ENCODE data around the gene RAPGEF4.

The RAPGEF4 gene

DNA sequence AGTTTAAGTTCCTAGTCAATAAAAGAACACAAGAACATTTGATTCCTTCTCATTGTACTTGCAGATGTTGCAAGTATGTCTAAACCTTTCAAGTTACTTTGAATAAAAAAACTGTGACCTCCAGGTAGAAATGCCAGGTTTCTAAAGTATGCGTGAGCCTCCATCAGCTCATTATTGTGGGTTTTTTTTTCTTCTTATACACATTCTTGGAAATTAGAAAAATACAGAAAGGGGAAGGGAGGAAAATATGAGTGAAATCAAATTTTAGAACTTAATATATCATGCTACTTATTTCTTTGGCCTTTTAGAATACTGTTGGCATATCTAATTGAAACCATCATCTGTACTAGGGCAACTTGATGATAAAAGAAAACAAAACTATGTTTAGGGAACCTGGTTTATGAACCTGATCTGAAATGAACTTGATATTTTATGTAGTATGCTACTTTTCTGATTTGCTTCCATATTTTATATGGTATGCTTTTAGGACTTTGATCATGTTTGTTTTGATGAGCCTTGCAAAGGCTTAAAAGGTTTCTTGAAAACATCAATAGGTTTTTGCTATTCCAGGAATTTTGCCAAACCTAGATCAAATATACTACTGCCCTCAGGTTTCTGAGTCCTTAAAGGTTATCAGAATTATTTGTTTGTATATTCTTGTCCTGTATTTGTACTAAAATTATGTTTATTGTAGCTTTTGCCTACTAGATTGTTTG lies 209.3 kb downstream of the RAPGEF4 start:
- DNase-seq, result no peak

DNA sequence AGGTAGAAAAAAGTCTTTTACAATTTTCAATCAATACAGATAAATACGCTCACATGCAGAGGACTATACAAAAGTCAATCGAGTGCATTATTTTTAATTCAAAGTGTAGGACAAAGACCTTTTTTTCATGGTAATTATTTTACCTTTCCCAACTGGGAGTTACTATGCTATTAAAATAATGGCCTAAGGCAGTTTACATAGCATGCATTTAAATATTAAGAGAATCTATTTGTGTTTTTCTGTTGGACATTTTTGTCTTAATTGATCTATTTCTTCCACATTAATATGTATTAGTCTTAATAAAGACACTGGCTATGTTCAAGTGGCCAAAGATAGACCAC lies 209.8 kb downstream of the RAPGEF4 start:
- DNase-seq, result no peak

DNA sequence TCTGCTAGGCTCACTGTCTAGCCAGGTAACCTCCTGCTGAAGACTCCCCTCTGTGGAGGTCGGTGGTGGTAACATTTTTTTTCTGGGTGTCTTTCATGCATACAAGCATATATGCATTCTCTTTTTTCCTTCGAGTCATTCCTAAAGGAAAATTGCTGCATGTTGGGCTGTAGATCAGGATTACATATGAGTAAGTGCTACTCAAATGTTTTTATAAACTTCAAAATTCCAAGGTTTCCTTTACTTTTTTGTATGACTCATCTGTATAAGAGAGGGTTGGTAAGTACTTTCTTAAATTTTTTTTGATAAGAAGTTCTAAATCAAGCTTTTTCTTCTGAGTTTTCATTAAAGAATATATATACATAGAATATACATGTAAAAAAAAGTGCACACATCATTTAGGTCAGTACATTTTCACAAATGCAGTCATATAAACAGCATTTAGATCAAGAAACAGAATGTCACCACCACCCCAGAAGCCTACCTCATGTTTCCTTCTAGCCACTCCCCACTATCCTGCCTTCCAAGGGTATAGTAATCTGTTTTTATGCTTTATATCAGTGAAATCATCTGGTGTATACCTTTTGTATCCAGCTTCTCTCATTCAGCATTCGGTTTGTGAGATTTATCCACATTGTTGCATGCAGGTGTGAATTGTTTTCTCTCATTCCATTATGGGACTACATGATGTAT lies 212.0 kb downstream of the RAPGEF4 start:
- DNase-seq, result no peak

DNA sequence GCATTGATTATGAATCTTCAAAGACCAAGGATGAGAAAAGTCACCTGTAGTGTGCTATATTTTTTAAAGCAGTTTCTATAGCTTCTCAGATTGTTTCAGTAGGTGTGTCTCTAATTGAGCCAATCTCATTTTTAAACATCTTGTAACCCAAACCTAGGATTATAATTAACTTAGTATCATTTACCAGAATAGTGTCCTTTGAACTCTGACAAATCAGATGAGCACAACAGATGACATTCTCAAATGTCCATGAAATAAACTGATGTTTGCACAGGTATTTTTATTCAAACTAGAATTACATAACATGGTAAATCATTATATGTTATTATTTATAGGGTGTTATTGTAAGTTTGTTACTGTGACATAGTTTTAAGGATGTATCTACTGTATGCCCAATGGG lies 213.9 kb downstream of the RAPGEF4 start:
- DNase-seq, result no peak

DNA sequence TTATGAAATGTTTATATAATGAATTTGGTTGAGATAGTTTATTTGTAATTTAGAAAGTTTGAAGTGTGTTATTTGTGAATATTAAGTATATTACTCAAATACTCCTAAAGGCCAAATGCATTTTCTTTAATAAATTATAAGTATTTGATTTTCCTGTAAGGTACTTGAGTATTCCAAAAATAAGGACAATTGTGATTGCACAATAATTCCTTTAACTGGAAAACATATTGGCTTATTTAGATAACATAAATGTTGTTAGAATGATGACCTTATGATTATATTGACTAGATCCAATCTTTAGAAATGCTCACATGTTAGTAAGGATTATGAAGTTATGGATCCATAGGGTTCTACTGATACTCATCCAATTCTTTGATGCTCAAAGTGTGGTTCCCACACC lies 214.9 kb downstream of the RAPGEF4 start:
- DNase-seq, result no peak

DNA sequence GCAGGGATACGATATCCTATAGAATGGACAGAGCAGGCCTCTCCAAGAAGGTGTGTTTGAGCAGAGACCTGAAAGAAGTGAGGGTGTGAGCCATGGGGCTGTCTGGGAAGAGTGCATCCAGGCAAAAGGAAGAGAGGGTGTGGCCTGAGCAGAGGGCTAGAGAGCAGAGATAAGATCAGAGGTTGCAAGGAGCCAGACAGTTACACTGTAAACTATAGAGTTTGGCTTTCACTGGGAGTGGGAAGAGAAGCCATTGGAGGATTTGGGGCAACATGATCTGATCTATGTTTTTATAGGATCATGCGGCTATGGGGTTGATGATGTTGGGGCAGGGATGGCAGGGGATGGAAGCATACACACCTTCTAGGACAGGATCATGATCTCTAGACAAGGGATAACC lies 215.9 kb downstream of the RAPGEF4 start:
- no peak for DNase-seq

DNA sequence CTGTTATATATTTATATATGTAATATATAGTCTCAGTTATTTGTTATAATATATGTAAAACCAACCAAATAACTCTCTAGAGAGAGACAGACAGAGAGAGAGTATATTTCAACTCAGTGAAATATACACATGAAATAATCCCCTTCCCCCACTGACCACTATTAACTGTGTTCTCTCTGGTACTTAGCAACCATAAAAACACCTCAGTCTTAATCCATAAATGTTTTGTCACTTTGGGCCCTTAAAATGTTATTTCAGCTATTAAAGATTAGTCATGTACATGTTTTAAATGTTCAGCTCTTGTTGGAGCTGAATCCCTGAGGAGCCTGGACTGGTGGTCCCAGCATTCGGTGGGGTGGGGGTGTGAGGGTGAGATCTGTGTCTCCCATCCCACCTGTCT lies 217.8 kb downstream of the RAPGEF4 start:
- no peak for DNase-seq

DNA sequence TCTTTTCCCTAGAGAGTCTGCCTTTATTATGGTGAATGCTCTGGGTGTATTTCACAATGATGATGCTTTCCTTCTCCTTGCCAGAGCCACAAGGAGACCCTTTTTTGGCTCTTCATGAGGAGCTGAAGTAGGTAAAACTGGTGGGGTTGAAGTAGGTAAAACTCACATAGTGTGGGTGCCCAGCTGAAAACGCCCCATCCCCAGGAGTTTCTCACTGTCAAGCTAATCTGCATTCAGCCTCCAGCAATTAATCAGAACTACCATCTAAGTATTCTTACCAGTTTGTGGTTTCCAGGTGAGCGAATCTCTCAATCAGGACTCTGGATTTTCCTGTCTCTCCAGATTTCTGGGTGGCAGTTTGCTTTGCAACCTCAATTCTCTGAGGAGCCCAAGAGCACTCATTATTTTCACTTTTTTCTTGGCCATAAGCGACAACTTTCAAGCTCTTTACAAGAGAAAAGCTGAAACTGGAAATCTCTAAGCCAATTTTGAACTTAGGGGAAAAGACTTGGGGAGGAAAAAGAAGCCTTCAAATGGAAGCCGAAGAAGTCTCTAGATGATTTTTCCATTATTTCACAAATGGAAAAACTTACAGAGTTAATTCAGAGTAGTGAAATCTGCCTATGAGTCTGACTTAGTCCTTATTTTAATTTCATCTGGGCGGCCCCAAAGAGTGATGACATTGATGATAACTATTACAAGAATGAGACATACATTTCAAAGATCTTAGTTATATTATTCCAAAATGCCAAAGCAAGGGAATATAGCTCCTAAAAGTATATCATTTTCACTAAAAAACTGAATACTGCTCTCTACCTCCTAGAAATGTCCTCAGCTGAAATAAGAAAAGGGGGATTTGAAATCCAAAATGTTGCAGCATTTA lies 218.6 kb downstream of the RAPGEF4 start:
- no peak for DNase-seq

DNA sequence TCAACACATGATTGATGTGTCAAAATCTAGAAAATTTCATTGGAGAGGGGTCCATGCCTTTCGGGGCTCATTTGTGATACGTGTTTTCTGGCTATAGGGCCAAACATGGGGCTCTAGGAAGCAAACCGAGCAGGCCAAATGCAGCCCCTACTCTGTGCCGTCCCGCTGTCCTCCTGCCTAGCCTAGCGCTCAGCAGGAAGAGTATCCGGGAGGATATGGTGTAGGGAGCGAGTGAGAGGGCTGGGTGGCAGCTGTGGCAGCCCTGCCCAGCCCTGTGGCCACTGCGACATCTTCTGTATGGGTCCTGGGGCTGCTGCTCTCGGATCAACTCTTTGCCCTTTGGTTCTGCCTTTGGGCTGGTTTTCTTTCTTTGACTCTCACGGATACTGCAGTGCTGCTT lies 219.9 kb downstream of the RAPGEF4 start:
- DNase-seq, result no peak

DNA sequence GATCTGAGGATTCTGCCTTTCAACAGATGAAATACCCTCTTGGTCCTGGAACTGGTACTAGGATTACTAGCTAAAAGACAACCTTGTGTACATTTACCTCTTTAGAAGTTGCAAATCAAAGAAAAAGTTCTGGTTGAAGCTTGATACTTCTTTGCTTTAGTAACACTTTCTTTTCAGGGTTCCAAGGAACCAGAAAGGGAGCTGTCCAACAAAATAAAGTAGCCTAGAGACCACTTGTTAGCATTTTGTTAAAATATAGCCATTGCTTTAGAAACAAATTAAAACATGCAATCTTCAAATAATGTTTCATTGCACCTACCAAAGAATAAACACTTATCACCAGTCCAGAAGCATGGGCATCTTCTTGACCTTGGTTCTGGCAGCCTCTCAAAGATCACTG lies 222.1 kb downstream of the RAPGEF4 start:
- DNase-seq, result no peak

DNA sequence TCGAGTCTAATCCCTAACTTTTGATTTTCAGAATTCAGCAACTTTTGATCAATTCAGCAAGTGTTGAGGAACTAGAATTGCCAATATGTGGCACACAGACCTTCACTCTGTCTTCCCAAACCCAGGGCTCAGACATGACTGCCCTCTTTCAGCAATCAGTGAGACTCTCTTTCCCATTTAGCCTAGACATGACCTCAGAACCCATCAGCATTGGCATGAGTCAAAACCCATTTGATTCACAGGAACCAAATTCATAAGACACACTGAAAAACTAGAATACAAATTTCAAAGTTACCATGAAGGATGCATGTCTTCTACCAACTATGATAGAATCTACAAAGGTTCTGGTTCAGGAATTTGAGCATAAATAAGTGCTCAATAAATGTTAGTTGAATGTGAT lies 226.4 kb downstream of the RAPGEF4 start:
- no peak for DNase-seq

DNA sequence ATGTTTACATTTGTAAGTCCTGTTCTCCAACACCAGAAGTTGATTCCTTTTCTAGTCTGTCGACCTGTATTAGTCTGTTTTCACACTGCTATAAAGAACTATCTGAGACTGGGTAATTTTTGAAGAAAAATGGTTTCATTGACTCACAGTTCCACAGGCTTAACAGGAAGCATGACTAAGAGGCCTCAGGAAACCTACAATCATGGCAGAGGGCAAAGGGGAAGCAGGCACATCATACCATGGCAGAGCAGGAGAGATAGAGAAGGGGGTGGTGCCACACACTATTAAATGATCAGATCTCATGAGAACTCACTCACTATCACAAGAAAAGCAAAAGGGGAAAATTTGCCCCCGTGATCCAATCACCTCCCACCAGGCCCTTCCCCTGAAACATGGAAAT lies 227.2 kb downstream of the RAPGEF4 start:
- DNase-seq, result no peak

DNA sequence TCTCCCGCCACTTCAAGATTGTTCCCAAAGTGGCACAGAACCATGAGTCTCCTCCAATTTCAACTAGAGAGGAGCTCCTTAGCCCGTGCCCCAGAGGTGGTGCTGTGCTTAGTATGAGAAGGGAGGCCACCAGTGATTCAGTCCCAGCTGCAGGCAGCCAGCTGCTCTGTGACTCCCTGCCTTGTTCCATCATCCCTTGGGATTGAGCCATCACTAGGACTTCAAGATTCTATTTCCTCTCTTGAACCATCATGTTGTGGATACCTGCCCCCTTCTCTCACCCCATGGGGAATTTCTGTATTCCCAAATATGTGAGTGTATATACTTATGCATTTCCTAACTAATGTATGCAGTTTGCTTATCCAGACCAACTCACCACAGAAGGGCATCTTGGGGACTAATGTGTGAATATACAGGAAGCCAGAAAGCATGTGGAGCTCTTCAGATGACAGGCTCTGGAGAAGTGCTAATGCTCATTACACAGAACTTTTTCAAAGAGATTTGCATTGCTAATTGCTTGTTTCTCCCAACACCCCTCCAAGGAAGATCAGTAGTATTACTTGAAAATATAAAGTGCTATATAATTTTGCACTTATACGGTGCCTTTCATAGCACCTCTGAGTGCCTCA lies 229.0 kb downstream of the RAPGEF4 start:
- no peak for DNase-seq

DNA sequence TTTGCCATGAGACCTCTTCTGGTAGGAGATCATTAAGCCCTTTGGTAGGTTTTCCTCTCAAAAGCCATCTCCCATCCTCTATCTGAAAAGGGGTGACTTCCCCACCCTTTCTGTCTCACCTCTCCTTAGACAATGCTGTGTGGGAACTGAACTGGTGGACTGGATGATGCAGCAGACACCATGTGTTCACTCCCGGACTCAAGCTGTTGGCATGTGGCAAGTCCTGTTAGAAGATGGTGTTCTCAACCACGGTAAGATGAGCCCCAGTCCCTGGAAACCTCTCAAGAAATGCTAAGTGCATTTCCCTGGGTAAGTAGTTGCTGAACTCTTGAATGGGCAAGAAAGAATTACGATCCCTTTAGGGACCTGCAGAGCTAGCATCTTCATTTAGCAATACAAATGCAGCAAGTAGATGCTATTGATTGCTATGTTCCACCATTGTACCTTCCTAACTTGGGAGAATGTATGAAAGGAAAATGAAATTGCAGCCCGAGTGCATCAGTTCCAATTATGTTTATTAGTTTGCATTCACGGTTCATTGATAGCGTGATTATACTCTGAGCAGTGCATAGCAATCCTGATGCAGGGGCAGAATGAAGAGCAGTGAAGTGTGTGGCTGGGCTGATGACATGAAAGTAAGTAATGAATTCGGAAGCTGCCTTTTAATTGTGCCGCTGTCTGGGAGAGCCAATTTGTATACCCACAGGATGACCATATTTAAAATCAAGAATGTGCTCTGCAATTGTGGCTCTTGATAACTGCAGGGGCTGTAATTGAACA lies 230.0 kb downstream of the RAPGEF4 start:
- no peak for DNase-seq

DNA sequence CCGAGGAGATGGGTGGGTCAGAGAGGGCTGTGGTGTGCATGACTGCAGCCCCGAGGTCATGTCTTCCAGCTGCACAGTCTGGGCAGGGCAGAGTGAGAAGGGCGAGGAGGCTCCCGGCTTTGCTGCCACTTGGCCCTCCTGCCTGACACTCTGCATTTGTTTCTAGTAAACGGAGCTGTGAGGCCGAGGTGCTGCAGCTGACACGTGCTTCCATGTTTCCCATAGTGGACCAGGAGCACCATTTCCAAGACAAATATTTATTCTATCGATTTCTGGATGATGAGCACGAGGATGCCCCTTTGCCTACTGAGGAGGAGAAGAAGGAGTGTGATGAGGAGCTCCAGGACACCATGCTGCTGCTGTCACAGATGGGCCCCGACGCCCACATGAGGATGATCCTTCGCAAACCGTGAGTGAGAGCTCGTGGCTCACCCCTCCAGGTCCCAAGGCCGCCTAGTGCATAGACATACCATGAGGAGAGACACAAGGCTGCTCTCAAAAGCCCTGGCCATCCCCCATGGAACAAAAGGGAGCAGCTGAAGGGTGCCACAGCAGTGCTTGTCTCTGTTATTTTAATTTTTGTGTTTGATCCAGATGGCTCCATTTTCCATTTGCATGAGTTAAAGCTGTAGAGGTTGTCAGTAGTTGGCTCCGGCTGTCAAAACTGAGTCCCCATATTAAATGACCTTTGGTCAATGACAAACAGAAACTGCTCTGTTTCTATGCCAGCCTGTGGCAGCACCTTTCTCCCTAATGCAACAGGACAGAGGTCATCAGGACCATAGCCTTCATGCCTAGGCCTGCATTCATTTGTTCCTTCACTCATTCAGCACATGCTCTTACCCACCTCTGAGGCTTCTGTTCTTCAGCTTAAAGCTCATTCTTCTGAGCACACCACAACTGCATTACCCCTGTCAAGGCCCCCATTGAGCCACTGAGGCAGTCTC lies 231.7 kb downstream of the RAPGEF4 start:
- no peak for DNase-seq

DNA sequence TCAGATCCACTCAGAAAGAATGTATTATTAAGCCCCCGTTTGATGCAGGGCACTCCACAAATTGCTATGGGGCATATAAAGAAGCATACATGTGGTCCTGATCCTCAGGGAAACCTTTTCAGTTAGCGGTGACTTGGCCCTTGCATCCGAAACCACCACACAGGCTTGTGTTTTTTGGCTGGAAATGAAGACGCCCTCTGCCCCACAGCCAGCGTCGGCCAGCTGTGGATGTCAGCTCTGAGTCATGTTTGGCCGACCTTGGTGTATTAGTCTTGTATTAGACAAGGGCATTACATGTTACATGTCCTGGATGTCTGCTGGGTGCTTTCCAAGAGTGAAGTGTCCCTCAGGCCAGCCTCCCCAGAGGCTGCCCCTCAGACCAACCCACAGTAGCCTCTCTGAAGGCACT lies 232.4 kb downstream of the RAPGEF4 start:
- DNase-seq, result no peak

DNA sequence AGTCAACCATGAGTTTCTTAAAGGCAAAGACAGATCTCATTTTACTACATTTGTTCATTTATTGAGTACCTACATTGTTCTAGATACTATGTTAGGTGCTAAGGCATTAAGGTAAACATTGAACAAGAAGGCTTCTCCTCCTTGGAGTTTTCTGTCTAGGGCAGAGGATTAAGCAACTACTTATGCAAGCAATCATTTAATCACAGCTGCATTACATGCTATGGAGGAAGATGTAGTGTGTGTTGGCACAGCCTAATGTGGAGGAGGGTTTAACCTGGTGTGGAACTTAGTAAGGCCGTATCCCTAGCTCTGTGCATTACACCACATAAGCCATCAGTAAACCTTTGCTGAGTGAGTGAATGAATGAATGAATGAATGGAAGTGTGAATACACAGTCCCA lies 233.5 kb downstream of the RAPGEF4 start:
- no peak for DNase-seq

DNA sequence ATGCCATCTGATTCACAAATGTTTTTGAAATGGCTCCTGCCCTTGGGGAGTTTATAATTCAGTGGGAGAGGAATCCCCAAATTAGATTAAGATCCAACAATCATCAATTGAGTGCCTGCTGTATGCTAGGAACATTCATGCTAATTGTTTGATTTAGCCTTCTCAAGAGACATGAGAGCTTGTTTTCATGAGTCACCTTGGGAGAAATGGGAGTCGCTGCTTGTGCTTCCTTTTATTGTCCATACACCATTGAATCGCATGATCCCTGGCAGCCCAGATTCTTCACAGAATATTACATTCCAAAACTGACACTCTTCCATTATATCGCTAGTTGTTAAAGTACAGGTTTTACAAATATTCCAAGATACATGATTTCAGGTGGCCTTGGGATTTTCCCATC lies 234.0 kb downstream of the RAPGEF4 start:
- DNase-seq, result no peak

DNA sequence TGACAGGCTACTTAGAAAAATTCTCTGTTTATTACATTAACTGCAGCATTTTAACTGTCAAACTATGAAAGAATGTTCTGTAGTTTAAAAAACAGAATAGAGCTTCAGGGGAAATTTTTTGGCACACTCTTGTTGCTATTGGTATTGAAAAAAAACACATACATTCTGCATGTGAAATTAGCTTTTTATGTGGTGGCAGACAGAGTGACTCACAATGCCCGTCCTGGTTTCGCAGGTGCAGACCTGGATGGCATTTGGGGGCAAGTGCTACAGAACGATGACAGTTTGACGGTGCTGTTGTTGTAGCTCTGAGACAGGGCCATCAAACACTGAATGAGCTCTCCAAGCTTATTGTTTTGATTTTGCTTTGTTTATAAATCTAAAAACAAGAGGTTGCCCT lies 235.0 kb downstream of the RAPGEF4 start:
- no peak for DNase-seq

DNA sequence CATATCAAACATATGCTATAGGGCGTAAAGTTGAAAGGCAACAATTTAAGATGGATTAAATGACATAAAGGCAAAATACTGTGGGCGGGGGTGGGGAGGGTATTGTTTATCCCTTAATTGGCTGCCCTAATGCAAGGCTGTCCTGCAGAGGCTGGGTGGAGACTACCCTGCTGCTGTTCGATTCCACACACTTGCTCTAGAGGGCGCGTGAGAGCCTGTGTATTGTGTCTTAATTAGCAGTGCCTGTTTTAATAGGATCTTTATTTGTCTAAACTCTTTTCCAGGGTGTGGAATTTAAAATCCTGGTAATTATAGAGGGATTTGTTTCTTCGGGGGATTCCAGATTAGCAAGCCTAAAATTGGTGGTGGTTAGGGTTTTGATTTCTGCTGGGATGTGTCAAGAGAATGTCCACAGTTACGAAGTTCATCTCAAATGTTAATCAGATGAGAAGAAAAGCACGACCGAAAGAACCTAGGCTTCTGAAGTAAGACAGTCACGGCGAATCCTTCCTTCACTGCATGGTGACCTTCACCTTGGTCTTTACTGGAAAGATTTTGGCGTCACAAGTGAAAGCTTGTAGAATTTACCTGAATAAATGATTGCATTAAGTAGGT lies 236.5 kb downstream of the RAPGEF4 start:
- no peak for DNase-seq

DNA sequence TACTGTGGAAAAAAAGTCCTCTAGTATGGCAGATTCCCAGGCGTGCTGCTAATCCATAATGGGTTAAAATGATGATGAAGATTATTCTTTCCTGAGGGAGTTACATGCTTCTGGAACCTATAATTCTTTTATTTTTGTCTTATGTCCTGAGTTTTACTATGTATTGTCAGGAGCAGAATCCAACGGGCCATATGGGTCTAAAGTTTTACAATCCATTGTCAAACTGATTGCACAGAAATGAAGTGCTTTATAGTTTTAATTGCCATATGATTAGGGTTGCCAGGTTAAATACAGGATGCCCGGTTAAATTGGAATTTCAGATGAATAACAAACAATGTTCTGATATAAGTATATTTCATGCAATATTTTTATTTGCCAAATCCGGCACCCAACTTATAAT lies 239.1 kb downstream of the RAPGEF4 start:
- no peak for DNase-seq
